Ovary (tissue), 9 donors: ENCODE results near the gene CCDC171. TPM values are rescaled to one million over a fixed set of nuclear protein-coding genes. Genes with fewer than 3 reads are reported as not detected.

ENCODE experiments used
- DNase-seq, 5 donors: peaks; one replicate each; pipeline ENCODE4 v3.0.0-alpha.2; 2019 to 2020
- H3K27ac ChIP-seq, 2 donors: fragments of 200-600 bp; one replicate each; pipeline versions ENCODE4 v1.5.1 to v1.8.0; 2019 to 2022
- H3K27me3 ChIP-seq: fragments of 200-600 bp; one replicate; pipeline ENCODE4 v1.8.0; 2022
- H3K36me3 ChIP-seq: fragments of 200-600 bp; sonication (generic); one replicate; pipeline ENCODE4 v1.5.1; 2019
- H3K4me1 ChIP-seq: one replicate; pipeline ENCODE4 v1.8.1; 2013; ENCODE audit warnings: mild to moderate bottlenecking, moderate library complexity; ENCODE audit not compliant: insufficient read depth
- H3K4me3 ChIP-seq: fragments of 200-600 bp; sonication (generic); one replicate; pipeline ENCODE4 v1.5.1; 2017
- H3K9me3 ChIP-seq, 2 donors: fragments of 200-600 bp in 1 of 2; sonication (generic) in 1 of 2; one replicate each; pipeline versions ENCODE4 v1.5.1 to v1.8.1; 2013 to 2019; ENCODE audit warnings: mild to moderate bottlenecking in 1 of 2, moderate library complexity in 1 of 2
- EP300 ChIP-seq: sonication (generic); formaldehyde crosslinking; IDR thresholded peaks from one replicate; pipeline ENCODE4 v1.6.1; 2017; ENCODE audit warnings: antibody characterized with exemption
- POLR2A ChIP-seq: fragments of 450-650 bp; IDR thresholded peaks from one replicate; pipeline ENCODE4 v1.6.1; 2017; ENCODE audit warnings: antibody characterized with exemption, mild to moderate bottlenecking, moderate library complexity
- WGBS, 3 donors: extraction: QIAGEN DNeasy Blood & Tissue Kit in 1 of 3; methylation state at CpG; one replicate each; pipeline versions ENCODE4 v1.1.5 to v1.1.7; 2013 to 2017; 5-methylcytosine and 5-hydroxymethylcytosine counted together
- intact Hi-C, 4 donors: fragments of 100-400 bp; cut with DNase I; formaldehyde crosslinking; loops; one replicate each; pipeline versions ENCODE4 v1.11.0 to v1.15.1; 2022 to 2023
- polyA plus RNA-seq, 2 donors: library from polyadenylated mRNA; stranded (reverse); fragments of 200-250 nt in 1 of 2; fragments of 350-450 nt in 1 of 2; fragmentation: Illumina TruSeq in 1 of 2; extraction: RNeasy Lipid Tissue Mini Kit (QIAGEN cat#74804) in 1 of 2; gene quantifications; one replicate each; pipeline ENCODE4 v1.2.3, GENCODE V29; 2013 to 2014
- total RNA-seq, 7 donors: library from RNA; depleted of rRNA in 2 of 7; stranded (reverse); fragments of >200 nt in 2 of 7; fragmentation: NEBNext Ultra II Directional in 3 of 7; extraction: Animal tissue kit (Norgen Biotek cat#: 25700) in 3 of 7; gene quantifications; one replicate each; pipeline versions ENCODE4 v1.1.0 to v1.2.4, GENCODE V29; 2016 to 2023
- TF ChIP-seq, protein P1 (sequence below), 3 donors: fragments of 450-650 bp in 2 of 3; fragments of 200-600 bp in 1 of 3; IDR thresholded peaks; one replicate each; pipeline versions ENCODE4 v1.5.1 to v1.8.0; 2016 to 2022; ENCODE audit warnings: antibody characterized with exemption in 3 of 3, mild to moderate bottlenecking in 1 of 3
- donor health status: DM: no; HTN: no; CAD: no; lungs with moderate emphysema.
- donor health status: DM: no; HTN: no; CAD: no.
- donor health status: Bipolar disorder and iron deficiency.
- donor health status: DM: yes; HTN: yes; CAD: no.
- donor health status: DM: no; HTN: no; CAD: no.
- donor health status: DM: yes; HTN: yes; CAD: no.

The CCDC171 gene
- total and polyA plus RNA-seq, 9 donors = 2.0 to 6.1 (median 5.0) TPM

DNA sequence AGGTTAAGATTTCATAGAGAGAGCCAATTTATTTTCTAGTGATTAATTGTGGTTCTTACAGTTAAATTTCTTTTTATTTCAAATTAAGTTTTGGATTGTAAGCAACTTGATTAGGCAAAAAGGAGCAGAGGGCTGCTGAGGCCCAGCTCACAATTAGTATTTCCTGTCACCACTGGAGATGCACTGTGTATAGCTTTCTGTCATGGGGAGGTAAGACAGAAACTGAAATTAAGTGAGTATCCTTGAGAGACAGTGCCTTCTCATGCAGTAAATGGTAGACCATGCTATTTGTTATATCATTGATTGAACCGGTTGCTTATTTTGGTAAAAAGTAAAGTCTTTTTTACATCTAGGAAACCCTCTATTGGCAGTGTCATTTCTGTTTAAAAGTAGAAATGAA, 190.7 kb downstream of the CCDC171 start:
- 90 to 100% (median 92%) methylated on average over 1 of the region's 1 CpG for WGBS, 3 donors
- Histone ChIP-seq H3K4me1 (no peaks in the 10 kb centered on the region), H3K27me3 (no peaks in the 10 kb centered on the region), H3K27ac (no peak overlapping the region), H3K9me3 (no peaks in the 10 kb centered on the region), H3K36me3 (no peaks in the 10 kb centered on the region), H3K4me3 (no peak overlapping the region)
- DNase-seq = no peak
- intact Hi-C loops = no loop called here
- TF ChIP-seq EP300 (no peak), POLR2A (no peak)
- TF ChIP-seq, protein P1, sequence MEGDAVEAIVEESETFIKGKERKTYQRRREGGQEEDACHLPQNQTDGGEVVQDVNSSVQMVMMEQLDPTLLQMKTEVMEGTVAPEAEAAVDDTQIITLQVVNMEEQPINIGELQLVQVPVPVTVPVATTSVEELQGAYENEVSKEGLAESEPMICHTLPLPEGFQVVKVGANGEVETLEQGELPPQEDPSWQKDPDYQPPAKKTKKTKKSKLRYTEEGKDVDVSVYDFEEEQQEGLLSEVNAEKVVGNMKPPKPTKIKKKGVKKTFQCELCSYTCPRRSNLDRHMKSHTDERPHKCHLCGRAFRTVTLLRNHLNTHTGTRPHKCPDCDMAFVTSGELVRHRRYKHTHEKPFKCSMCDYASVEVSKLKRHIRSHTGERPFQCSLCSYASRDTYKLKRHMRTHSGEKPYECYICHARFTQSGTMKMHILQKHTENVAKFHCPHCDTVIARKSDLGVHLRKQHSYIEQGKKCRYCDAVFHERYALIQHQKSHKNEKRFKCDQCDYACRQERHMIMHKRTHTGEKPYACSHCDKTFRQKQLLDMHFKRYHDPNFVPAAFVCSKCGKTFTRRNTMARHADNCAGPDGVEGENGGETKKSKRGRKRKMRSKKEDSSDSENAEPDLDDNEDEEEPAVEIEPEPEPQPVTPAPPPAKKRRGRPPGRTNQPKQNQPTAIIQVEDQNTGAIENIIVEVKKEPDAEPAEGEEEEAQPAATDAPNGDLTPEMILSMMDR (IDR thresholded peaks at IDR 0.05) = no peak

DNA sequence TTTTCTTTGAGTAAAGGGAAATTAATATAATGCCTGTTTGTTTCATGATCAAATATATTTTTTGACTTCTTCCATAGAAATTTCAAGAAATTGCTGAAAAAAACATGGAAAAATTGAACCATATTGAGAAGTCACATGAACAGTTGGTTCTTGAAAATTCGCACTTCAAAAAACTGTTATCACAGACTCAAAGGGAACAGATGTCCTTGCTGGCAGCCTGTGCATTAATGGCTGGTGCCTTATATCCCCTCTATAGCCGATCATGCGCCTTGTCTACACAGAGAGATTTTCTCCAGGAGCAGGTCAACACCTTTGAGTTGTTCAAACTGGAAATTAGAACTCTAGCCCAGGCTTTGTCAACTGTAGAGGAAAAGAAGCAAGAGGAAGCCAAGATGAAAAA, 191.4 kb downstream of the CCDC171 start:
- no peak overlapping the region for H3K4me3 ChIP-seq
- H3K36me3 ChIP-seq = no peaks in the 10 kb centered on the region
- H3K9me3 ChIP-seq = no peaks in the 10 kb centered on the region
- no peaks in the 10 kb centered on the region for H3K4me1 ChIP-seq
- WGBS, 3 donors = 75 to 86% (median 79%) methylated on average over 3 of the region's 3 CpGs
- H3K27ac ChIP-seq = no peak overlapping the region
- H3K27me3 ChIP-seq = no peaks in the 10 kb centered on the region
- no peak for TF ChIP-seq EP300
- TF ChIP-seq, protein P1 (IDR thresholded peaks at IDR 0.05) = no peak
- TF ChIP-seq POLR2A = no peak
- no peak for DNase-seq
- intact Hi-C loops = no loop called here

DNA sequence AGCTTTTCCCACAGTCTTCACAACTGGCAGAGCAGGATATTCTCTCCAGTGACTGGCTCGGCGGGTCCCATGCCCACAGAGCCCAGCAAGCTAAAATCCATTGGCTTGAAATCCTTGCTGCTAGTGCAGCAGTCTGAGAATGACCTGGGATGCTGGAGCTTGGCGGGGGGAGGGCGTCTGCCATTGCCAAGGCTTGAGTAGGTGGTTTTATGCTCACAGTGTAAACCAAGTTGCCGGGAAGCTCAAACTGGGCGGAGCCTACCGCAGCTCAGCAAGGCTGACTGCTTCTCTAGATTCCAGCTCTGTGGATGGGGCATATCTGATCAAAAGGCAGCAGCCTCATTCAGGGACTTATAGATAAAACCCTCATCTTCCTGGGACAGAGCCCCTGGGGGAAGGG, 194.1 kb downstream of the CCDC171 start:
- Histone ChIP-seq H3K4me1 (no peaks in the 10 kb centered on the region), H3K36me3 (no peaks in the 10 kb centered on the region), H3K4me3 (no peak overlapping the region), H3K9me3 (no peaks in the 10 kb centered on the region), H3K27ac (no peak overlapping the region), H3K27me3 (no peaks in the 10 kb centered on the region)
- no peak for DNase-seq
- intact Hi-C loops = no loop called here
- TF ChIP-seq, protein P1 (IDR thresholded peaks at IDR 0.05) = no peak
- TF ChIP-seq EP300 (no peak), POLR2A (no peak)
- 88 to 94% (median 93%) methylated on average over 7 of the region's 7 CpGs for WGBS, 3 donors

DNA sequence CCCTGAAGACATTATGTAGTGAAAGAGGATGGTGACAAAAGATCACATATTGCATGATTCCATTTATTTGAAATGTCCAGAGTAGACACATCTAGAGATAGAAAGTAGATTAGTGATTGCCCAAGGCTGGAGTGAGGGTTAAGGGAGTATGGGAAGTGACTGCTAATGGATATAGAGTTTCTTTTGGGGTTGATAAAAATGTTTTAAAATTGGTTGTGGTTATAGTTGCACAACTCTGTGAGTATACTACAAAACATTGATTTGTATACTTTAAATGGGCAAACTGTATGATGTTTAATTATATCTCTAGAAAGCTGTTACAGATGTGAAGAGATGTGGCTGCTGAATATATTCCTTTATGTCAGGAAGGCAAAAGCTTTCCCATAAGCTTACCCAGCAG, 202.8 kb downstream of the CCDC171 start:
- H3K36me3 ChIP-seq = no peaks in the 10 kb centered on the region
- TF ChIP-seq EP300 (no peak), POLR2A (no peak)
- TF ChIP-seq, protein P1 (IDR thresholded peaks at IDR 0.05) = no peak
- intact Hi-C loops = no loop called here
- no peak overlapping the region for H3K27ac ChIP-seq
- no peaks in the 10 kb centered on the region for H3K9me3 ChIP-seq
- no peak overlapping the region for H3K4me3 ChIP-seq
- no peaks in the 10 kb centered on the region for H3K27me3 ChIP-seq
- no peak for DNase-seq
- H3K4me1 ChIP-seq = no peaks in the 10 kb centered on the region

DNA sequence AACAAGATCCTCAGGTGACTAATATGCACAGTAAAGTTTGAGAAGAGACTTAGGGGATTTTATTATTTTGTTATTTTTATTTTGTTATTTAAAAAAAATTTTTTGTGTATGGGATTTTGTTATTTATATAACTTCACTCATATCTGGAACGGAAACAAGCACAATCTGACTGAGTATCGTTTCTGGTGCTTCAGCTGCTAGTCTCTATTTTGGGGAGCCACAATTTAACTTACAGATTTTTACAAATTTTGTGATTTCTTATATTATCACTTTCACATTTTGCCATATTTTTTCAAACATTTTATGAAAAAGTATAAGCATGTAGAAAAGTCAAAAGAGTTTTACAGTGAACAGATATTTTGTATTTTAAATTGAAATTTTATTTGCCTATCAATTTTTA, 208.7 kb downstream of the CCDC171 start:
- no peaks in the 10 kb centered on the region for H3K9me3 ChIP-seq
- DNase-seq = no peak
- intact Hi-C loops = no loop called here
- no peaks in the 10 kb centered on the region for H3K4me1 ChIP-seq
- TF ChIP-seq EP300 = no peak
- TF ChIP-seq, protein P1 (IDR thresholded peaks at IDR 0.05) = no peak
- TF ChIP-seq POLR2A = no peak
- H3K4me3 ChIP-seq = no peak overlapping the region
- 50 to 82% (median 60%) methylated on average over 2 of the region's 2 CpGs for WGBS, 3 donors
- H3K27me3 ChIP-seq = no peaks in the 10 kb centered on the region
- no peaks in the 10 kb centered on the region for H3K36me3 ChIP-seq
- H3K27ac ChIP-seq = no peak overlapping the region
